Measurements from ENCODE around the gene RRP36.
"Not testable (repeated sequence)": the region's sequence is repeated elsewhere in the genome, so short reads cannot be mapped to it uniquely, and the experiment has no call there.

RRP36 gene

GRCh38 chr6:43021270-43022047 lies at the start of gene RRP36:
Gene RRP36, plus strand, starts transcription at chr6:43021623. Its CDS starts 32 bp downstream, at chr6:43021655.
- peak; percentile 74 for DNase-seq

- DNase-seq, result no peak
Measured at GRCh38 chr6:42971746-42972327, 49.6 kb upstream of the RRP36 start.

- no peak for DNase-seq
Measured at GRCh38 chr6:42973926-42974325, 47.5 kb upstream of the RRP36 start.

- no peak for DNase-seq
Measured at GRCh38 chr6:42974919-42975505, 46.4 kb upstream of the RRP36 start.

GRCh38 chr6:42978487-42978838 lies 43.0 kb upstream of the RRP36 start:
- no peak for DNase-seq

- DNase-seq, result peak; percentile 70
Measured at GRCh38 chr6:42978839-42979522, 42.4 kb upstream of the RRP36 start, which contains the start of gene PEX6. Gene PEX6, minus strand, starts transcription at chr6:42979181. Its CDS starts 31 bp downstream, at chr6:42979150.

- peak; percentile 5 for DNase-seq
Measured at GRCh38 chr6:42979523-42980177, 41.8 kb upstream of the RRP36 start.

- DNase-seq, result no peak
Measured at GRCh38 chr6:42981836-42982235, 39.6 kb upstream of the RRP36 start.

- peak; percentile 98 for DNase-seq
Measured at GRCh38 chr6:42984001-42984923, 37.2 kb upstream of the RRP36 start, which contains the start of gene PPP2R5D. Gene PPP2R5D, plus strand, starts transcription at chr6:42984570. Its CDS starts 108 bp downstream, at chr6:42984678.

GRCh38 chr6:42984924-42985475 lies 36.4 kb upstream of the RRP36 start:
- DNase-seq, result no peak

GRCh38 chr6:42987533-42988451 lies 33.6 kb upstream of the RRP36 start:
- no peak for DNase-seq

- no peak for DNase-seq
Measured at GRCh38 chr6:42988486-42989020, 32.9 kb upstream of the RRP36 start.

- no peak for DNase-seq
Measured at GRCh38 chr6:42989923-42990322, 31.5 kb upstream of the RRP36 start.

- DNase-seq, result no peak
Measured at GRCh38 chr6:42993445-42993844, 28.0 kb upstream of the RRP36 start.

- DNase-seq, result no peak
Measured at GRCh38 chr6:42996513-42996912, 24.9 kb upstream of the RRP36 start.

- not testable (repeated sequence) for DNase-seq
Measured at GRCh38 chr6:42998205-42998604, 23.2 kb upstream of the RRP36 start.

- DNase-seq, result no peak
Measured at GRCh38 chr6:43001843-43002242, 19.6 kb upstream of the RRP36 start.

GRCh38 chr6:43005844-43006243 lies 15.6 kb upstream of the RRP36 start:
- no peak for DNase-seq

- DNase-seq, result no peak
Measured at GRCh38 chr6:43006251-43006650, 15.2 kb upstream of the RRP36 start.

GRCh38 chr6:43007126-43007525 lies 14.3 kb upstream of the RRP36 start:
- no peak for DNase-seq

Measured in NCI-H226 (cell line).